Spleen (tissue), 7 donors: ENCODE results near the gene RIMBP2.

Experiments
- POLR2A ChIP-seq, 3 donors: fragments of 450-650 bp; IDR thresholded peaks; one replicate each; pipeline ENCODE4 v1.5.1; 2017; ENCODE audit warnings: antibody characterized with exemption in 3 of 3, mild to moderate bottlenecking in 1 of 3
- POLR2AphosphoS5 ChIP-seq, 3 donors: sonication (generic); formaldehyde crosslinking; IDR thresholded peaks; one replicate each; pipeline ENCODE4 v1.5.1; 2017; ENCODE audit warnings: antibody characterized with exemption in 3 of 3
- TF ChIP-seq, protein P1 (sequence below), 11 experiments: fragments of 200-600 bp in 7 of 11; fragments of 450-650 bp in 4 of 11; sonication (generic) in 4 of 11; IDR thresholded peaks in 8 of 11; conservative IDR thresholded peaks in 3 of 11; 1 replicate in 7 of 11; 2 replicates in 4 of 11; pipeline versions ENCODE4 v1.4.0 to v1.8.0; 2016 to 2021; ENCODE audit warnings: antibody characterized with exemption in 11 of 11, inconsistent platforms in 4 of 11, mild to moderate bottlenecking in 1 of 11
- donor health status: DM: no; HTN: no; CAD: no; lungs with moderate emphysema.
- donor health status: DM: no; HTN: no; CAD: no.
- donor health status: DM: no; HTN: no; CAD: no.

DNA sequence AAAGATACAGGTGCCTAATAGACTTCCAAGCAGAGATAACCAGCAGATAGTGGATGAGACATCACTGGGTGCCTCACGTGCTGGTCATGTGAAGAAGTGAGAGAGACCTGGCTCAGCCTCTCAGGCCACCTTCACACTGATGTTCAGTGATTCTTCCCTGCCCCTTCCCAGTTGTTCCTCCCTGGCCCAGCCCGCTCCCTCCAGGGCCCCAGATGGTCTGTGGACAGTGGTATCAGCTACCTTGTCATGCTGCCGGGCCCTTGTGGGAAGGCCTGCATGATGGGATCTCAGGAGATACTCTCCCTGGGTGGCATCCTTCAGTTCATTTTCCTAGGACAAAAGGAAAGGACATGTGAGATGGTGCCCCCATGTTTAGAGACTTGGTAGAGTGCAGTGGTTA lies 198.5 kb downstream of the RIMBP2 start:
- TF ChIP-seq, protein P1, sequence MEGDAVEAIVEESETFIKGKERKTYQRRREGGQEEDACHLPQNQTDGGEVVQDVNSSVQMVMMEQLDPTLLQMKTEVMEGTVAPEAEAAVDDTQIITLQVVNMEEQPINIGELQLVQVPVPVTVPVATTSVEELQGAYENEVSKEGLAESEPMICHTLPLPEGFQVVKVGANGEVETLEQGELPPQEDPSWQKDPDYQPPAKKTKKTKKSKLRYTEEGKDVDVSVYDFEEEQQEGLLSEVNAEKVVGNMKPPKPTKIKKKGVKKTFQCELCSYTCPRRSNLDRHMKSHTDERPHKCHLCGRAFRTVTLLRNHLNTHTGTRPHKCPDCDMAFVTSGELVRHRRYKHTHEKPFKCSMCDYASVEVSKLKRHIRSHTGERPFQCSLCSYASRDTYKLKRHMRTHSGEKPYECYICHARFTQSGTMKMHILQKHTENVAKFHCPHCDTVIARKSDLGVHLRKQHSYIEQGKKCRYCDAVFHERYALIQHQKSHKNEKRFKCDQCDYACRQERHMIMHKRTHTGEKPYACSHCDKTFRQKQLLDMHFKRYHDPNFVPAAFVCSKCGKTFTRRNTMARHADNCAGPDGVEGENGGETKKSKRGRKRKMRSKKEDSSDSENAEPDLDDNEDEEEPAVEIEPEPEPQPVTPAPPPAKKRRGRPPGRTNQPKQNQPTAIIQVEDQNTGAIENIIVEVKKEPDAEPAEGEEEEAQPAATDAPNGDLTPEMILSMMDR (IDR thresholded peaks at IDR 0.05 in 8 of 11, conservative IDR thresholded peaks at IDR 0.05 in 3 of 11): no peak
- TF ChIP-seq POLR2A (IDR thresholded peaks at IDR 0.05): no peak
- TF ChIP-seq POLR2AphosphoS5 (IDR thresholded peaks at IDR 0.05): no peak
